HepG2 (cell line): ENCODE data around the gene GRAMD4. TPM values are rescaled to one million over a fixed set of nuclear protein-coding genes. Genes with fewer than 3 reads are reported as not detected.

Source experiments
- ATAC-seq: fragments of 200-7000 bp; cut with Tn5 transposase; 3 replicates; pipeline ENCODE4 v1.9.1; 2020; ENCODE audit warnings: mild to moderate bottlenecking, moderate library complexity
- BruUV-seq: library from RNA; stranded (reverse); fragments of 400-500 nt; replicated peaks from 2 replicates; lab custom pipeline; 2021; lab: Mats Ljungman, UMichigan
- CTCF ChIA-PET: fragments of 300-600 bp; formaldehyde crosslinking; extraction: SDS; loops from one replicate; lab custom pipeline; 2021; ENCODE audit warnings: low total read pairs, inconsistent platforms, low intra/inter-chr PET ratio; lab: Yijun Ruan, JAX
- POLR2A ChIA-PET: fragments of 350-600 bp; sonication (Branson Sonifier 250); formaldehyde crosslinking; loops from one replicate; lab custom pipeline; 2020; ENCODE audit warnings: antibody characterized with exemption, inconsistent platforms; lab: Yijun Ruan, JAX
- DNase-seq: peaks from one replicate; pipeline ENCODE4 v3.0.0-alpha.2; 2015; ENCODE audit warnings: low spot score
- FAIRE-seq: peaks from 3 replicates; lab custom pipeline; 2011; peaks lifted over from hg19 to GRCh38; lab: Jason Lieb, UNC
- H2AFZ ChIP-seq: one replicate; pipeline ENCODE4 v1.6.1; 2011; ENCODE audit warnings: low read length, inconsistent platforms
- H3K27ac ChIP-seq: fragments of 300-600 bp; 3 replicates; pipeline ENCODE4 v1.8.0; 2011; ENCODE audit warnings: mixed run types, mild to moderate bottlenecking, mixed read lengths, low read length, inconsistent platforms; ENCODE audit not compliant: insufficient read depth; ENCODE audit errors: extremely low read length
- H3K27me3 ChIP-seq, 2 experiments: fragments of 200-600 bp in 1 of 2; 2 replicates in 1 of 2; 3 replicates in 1 of 2; pipeline versions ENCODE4 v1.6.0 to v1.8.0; 2011; ENCODE audit warnings: low read length in 2 of 2, mild to moderate bottlenecking in 2 of 2, moderate library complexity in 2 of 2, inconsistent platforms in 1 of 2; ENCODE audit not compliant: insufficient read depth in 2 of 2, control insufficient read depth in 1 of 2
- H3K36me3 ChIP-seq, 2 experiments: fragments of 200-600 bp in 1 of 2; replicated peaks in 1 of 2; 2 replicates in 1 of 2; 3 replicates in 1 of 2; pipeline versions ENCODE4 v1.5.1 to v1.8.0; 2011; ENCODE audit warnings: low read length in 2 of 2, inconsistent platforms in 1 of 2; ENCODE audit not compliant: insufficient read depth in 2 of 2, control insufficient read depth in 1 of 2
- H3K4me1 ChIP-seq: 2 replicates; pipeline ENCODE4 v1.5.1; 2012; ENCODE audit warnings: low read length, inconsistent platforms; ENCODE audit not compliant: insufficient read depth
- H3K4me2 ChIP-seq: 2 replicates; pipeline ENCODE4 v1.6.0; 2011; ENCODE audit warnings: low read depth, low read length, inconsistent platforms
- H3K4me3 ChIP-seq, 3 experiments: fragments of 200-600 bp in 1 of 3; sonication (generic), shearing (Covaris generic) in 1 of 3; replicated peaks in 1 of 3; 2 replicates each; pipeline ENCODE4 v1.5.1; 2011 to 2016; ENCODE audit warnings: low read length in 3 of 3, inconsistent platforms in 2 of 3, low read depth in 2 of 3, mild to moderate bottlenecking in 2 of 3, control low read depth in 1 of 3, mixed read lengths in 1 of 3; ENCODE audit not compliant: insufficient read depth in 1 of 3
- H3K79me2 ChIP-seq: one replicate; pipeline ENCODE4 v1.6.1; 2011; ENCODE audit warnings: low read length, inconsistent platforms; ENCODE audit not compliant: insufficient read depth
- H3K9ac ChIP-seq: 2 replicates; pipeline ENCODE4 v1.6.0; 2011; ENCODE audit warnings: mild to moderate bottlenecking, low read depth, low read length, inconsistent platforms; ENCODE audit not compliant: insufficient read depth
- H3K9me3 ChIP-seq: 2 replicates; pipeline ENCODE4 v1.5.1; 2012; ENCODE audit warnings: mild to moderate bottlenecking, low read length
- H4K20me1 ChIP-seq: 2 replicates; pipeline ENCODE4 v1.6.0; 2011; ENCODE audit warnings: inconsistent platforms, mild to moderate bottlenecking, low read length, moderate library complexity; ENCODE audit not compliant: insufficient read depth
- AGO2 ChIP-seq: fragments of 200-400 bp; formaldehyde crosslinking; optimal IDR thresholded peaks from 2 replicates; pipeline ENCODE3; 2017; ENCODE audit warnings: mild to moderate bottlenecking, low read depth, low read length, moderate library complexity
- CREB1 ChIP-seq, 2 experiments: fragments of 450-650 bp in 1 of 2; IDR thresholded peaks; 2 replicates each; pipeline ENCODE4 v1.6.1; 2016 to 2017; ENCODE audit warnings: control low read depth in 1 of 2, mild to moderate bottlenecking in 1 of 2, missing compliant biosample characterization in 1 of 2, missing genetic modification characterization in 1 of 2
- NCOR1 ChIP-seq: fragments of 200-600 bp; sonication (generic); IDR thresholded peaks from 2 replicates; pipeline ENCODE4 v1.7.0; 2017; ENCODE audit warnings: antibody characterized with exemption, low read length, borderline replicate concordance
- ZNF18 ChIP-seq: sonication (generic); formaldehyde crosslinking; IDR thresholded peaks from 2 replicates; pipeline ENCODE4 v1.8.0; 2022; ENCODE audit warnings: mild to moderate bottlenecking, missing genetic modification reagents; ENCODE audit not compliant: insufficient replicate concordance
- WGBS: methylation state at CpG from one replicate; pipeline ENCODE4 v1.1.6; 2017; ENCODE audit warnings: low lambda C conversion rate; 5-methylcytosine and 5-hydroxymethylcytosine counted together
- in situ Hi-C: cut with HindIII; loops from 2 replicates; pipeline ENCODE4 v1.10.0; 2017; ENCODE audit warnings: low pct_unique_long_range_greater_than_20kb; ENCODE audit not compliant: extremely low pct_ligation_motif_present
- intact Hi-C: fragments of 100-400 bp; cut with micrococcal nuclease; formaldehyde crosslinking; loops from one replicate; pipeline ENCODE4 v1.10.0; 2022; ENCODE audit not compliant: unreplicated experiment
- polyA plus RNA-seq, 8 experiments: library from polyadenylated mRNA; depleted of rRNA in 3 of 8; stranded (reverse) in 7 of 8; unstranded in 1 of 8; fragments of >200 nt; fragmentation: Illumina TruSeq in 4 of 8; extraction: Trizol in 4 of 8; gene quantifications; 2 replicates each; pipeline versions ENCODE4 v1.2.1 to v1.2.3, GENCODE V29; 2011 to 2016; ENCODE audit warnings: low read depth in 4 of 8, missing spikeins in 1 of 8, mixed read lengths in 1 of 8; ENCODE audit not compliant: insufficient read depth in 1 of 8
- total RNA-seq, 5 experiments: library from RNA; depleted of rRNA; stranded (reverse); fragments of >200 nt; fragmentation: Illumina TruSeq; extraction: Trizol; gene quantifications; 2 replicates each; pipeline ENCODE4 v1.2.3, GENCODE V29; 2016; ENCODE audit warnings: low read depth in 1 of 5

GRAMD4 gene
- total and polyA plus RNA-seq, 2 of the 13 experiments (the other 11 are each of a cell fraction or from before 2014, with no cell fraction given), result 15.2 to 15.7 TPM

- H3K4me3 ChIP-seq, result no peak overlapping the region
- WGBS, result 76% methylated on average over 11 of the region's 22 CpGs
- no peaks in the 10 kb centered on the region; a peak in 1 of 5 replicates for H3K27me3 ChIP-seq
- CTCF ChIA-PET, result no interaction called here
- DNase-seq, result no peak
- peaks cover 26% of the 10 kb centered on the region for H3K4me1 ChIP-seq
- no peak overlapping the region for H3K9ac ChIP-seq
- H4K20me1 ChIP-seq, result no peaks in the 10 kb centered on the region; the same call in 1 of the 2 replicates
- no peak overlapping the region for H2AFZ ChIP-seq
- POLR2A ChIA-PET, result interaction anchor here (1.0 kb wide), 1 partner anchor 9 kb away, joined by 5 read pairs; no protein-coding TSS in a partner anchor
- TF ChIP-seq ZNF18 (CRISPR knock-in tag), result no peak
- TF ChIP-seq CREB1 (IDR thresholded peaks at IDR 0.05), result peak; percentile 39
- no peak for TF ChIP-seq CREB1 (CRISPR knock-in tag; IDR thresholded peaks at IDR 0.05)
- no peaks in the 10 kb centered on the region for H3K79me2 ChIP-seq
- H3K4me2 ChIP-seq, result no peak overlapping the region; the same call in 1 of the 2 replicates
- no peak for ATAC-seq
- FAIRE-seq, result no peak
- H3K36me3 ChIP-seq, result peaks cover 2 to 11% of the 10 kb centered on the region in 2 experiments; a peak in 2 of 5 replicates
- H3K27ac ChIP-seq, result no peak overlapping the region
- intact Hi-C loops, result no loop called here
- H3K9me3 ChIP-seq, result no peaks in the 10 kb centered on the region
- in situ Hi-C loops, result loop anchor here (25.0 kb wide), 1 partner anchor 99 kb away; no protein-coding TSS in a partner anchor
- no TSS peak for BruUV-seq
These were observed 41.1 kb downstream of the GRAMD4 start for GRCh38 chr22:46661221-46661851.

- no peak overlapping the region for H3K4me2 ChIP-seq
These were observed 42.0 kb downstream of the GRAMD4 start for GRCh38 chr22:46662226-46662625.

More at GRCh38 chr22:46662226-46662625, 42.0 kb downstream of the GRAMD4 start:
- Histone ChIP-seq H3K4me3 (no peak overlapping the region), H2AFZ (no peak overlapping the region), H3K9ac (no peak overlapping the region), H3K27ac (no peak overlapping the region), H3K36me3 (peaks cover 4 to 13% of the 10 kb centered on the region in 2 experiments; a peak in 2 of 5 replicates), H4K20me1 (no peaks in the 10 kb centered on the region; the same call in 1 of the 2 replicates), H3K9me3 (no peaks in the 10 kb centered on the region), H3K27me3 (no peaks in the 10 kb centered on the region; a peak in 1 of 5 replicates), H3K4me1 (peaks cover 17% of the 10 kb centered on the region), H3K79me2 (no peaks in the 10 kb centered on the region)
- no peak for FAIRE-seq
- ChIA-PET CTCF (no interaction called here), POLR2A (no interaction called here)
- intact Hi-C loops, result no loop called here
- no peak for DNase-seq
- in situ Hi-C loops, result loop anchor here (25.0 kb wide), 1 partner anchor 100 kb away; no protein-coding TSS in a partner anchor
- peak; percentile 17 for TF ChIP-seq AGO2
- TF ChIP-seq NCOR1, result no peak
- BruUV-seq, result no TSS peak
- no peak for ATAC-seq
- 98% methylated on average over 11 of the region's 15 CpGs for WGBS
